Panc1 (cell line): ENCODE results near the gene CBX3. TPM values are rescaled to one million over a fixed set of nuclear protein-coding genes. Genes with fewer than 3 reads are reported as not detected.

Experiments
- ATAC-seq: fragments of 200-7000 bp; cut with Tn5 transposase; 2 replicates; pipeline ENCODE4 v1.9.1; 2020; ENCODE audit warnings: mild to moderate bottlenecking, moderate library complexity
- BruUV-seq: library from RNA; stranded (reverse); fragments of 400-500 nt; replicated peaks from 2 replicates; lab custom pipeline; 2021; lab: Mats Ljungman, UMichigan
- CTCF ChIA-PET: fragments of 300-600 bp; sonication (Branson Sonifier 250); formaldehyde crosslinking; loops from one replicate; lab custom pipeline; 2022; ENCODE audit warnings: antibody characterized with exemption; lab: Charles Lee
- POLR2A ChIA-PET: fragments of 300-600 bp; sonication (Branson Sonifier 250); formaldehyde crosslinking; loops from one replicate; lab custom pipeline; 2022; ENCODE audit warnings: antibody characterized with exemption; lab: Charles Lee
- DNase-seq: peaks from one replicate; pipeline ENCODE4 v3.0.0-alpha.2; 2010; ENCODE audit warnings: low read depth, low spot score
- H3K27ac ChIP-seq: 2 replicates; pipeline ENCODE4 v1.5.1; 2011; ENCODE audit warnings: mild to moderate bottlenecking, low read length, inconsistent platforms
- H3K27me3 ChIP-seq: fragments of 200-500 bp; sonication (Bioruptor generic); 2 replicates; pipeline ENCODE4 v1.6.0; 2014; ENCODE audit warnings: low read length, inconsistent platforms; ENCODE audit not compliant: control insufficient read depth, insufficient read depth
- H3K36me3 ChIP-seq: fragments of 200-500 bp; sonication (Bioruptor generic); 2 replicates; pipeline ENCODE4 v1.5.1; 2014; ENCODE audit warnings: inconsistent platforms, mild to moderate bottlenecking, low read length, moderate library complexity; ENCODE audit not compliant: control insufficient read depth, insufficient read depth
- H3K4me1 ChIP-seq: 2 replicates; pipeline ENCODE4 v1.5.1; 2011; ENCODE audit warnings: inconsistent platforms, mild to moderate bottlenecking, low read length, moderate library complexity; ENCODE audit not compliant: control insufficient read depth, insufficient read depth
- H3K4me3 ChIP-seq, 2 experiments: 2 replicates each; pipeline ENCODE4 v1.5.1; 2011 to 2012; ENCODE audit warnings: low read depth in 2 of 2, low read length in 2 of 2, mild to moderate bottlenecking in 2 of 2, inconsistent platforms in 1 of 2, moderate library complexity in 1 of 2
- H3K9me3 ChIP-seq: fragments of 200-500 bp; sonication (Bioruptor generic); 2 replicates; pipeline ENCODE4 v1.5.1; 2014; ENCODE audit warnings: low read depth, mild to moderate bottlenecking, inconsistent platforms, low read length, moderate library complexity; ENCODE audit not compliant: control insufficient read depth, insufficient read depth
- POLR2AphosphoS5 ChIP-seq: IDR thresholded peaks from 2 replicates; pipeline ENCODE4 v1.6.1; 2012; ENCODE audit warnings: mild to moderate bottlenecking, low read depth, low read length, moderate library complexity
- SIN3A ChIP-seq: IDR thresholded peaks from 2 replicates; pipeline ENCODE4 v1.6.1; 2012; ENCODE audit warnings: low read depth, mild to moderate bottlenecking, low read length, moderate library complexity, borderline replicate concordance; ENCODE audit not compliant: insufficient read depth
- TCF7L2 ChIP-seq: IDR thresholded peaks from 2 replicates; pipeline ENCODE4 v1.6.1; 2011; ENCODE audit warnings: mild to moderate bottlenecking, low read depth, low read length, inconsistent platforms
- in situ Hi-C: cut with HindIII; loops from 2 replicates; pipeline ENCODE4 v1.10.0; 2016; ENCODE audit warnings: low sequenced_read_pairs, low pct_unique_long_range_greater_than_20kb
- intact Hi-C: fragments of 100-400 bp; cut with micrococcal nuclease; formaldehyde crosslinking; loops from one replicate; pipeline ENCODE4 v1.10.0; 2022; ENCODE audit not compliant: unreplicated experiment
- total RNA-seq: library from RNA; stranded (reverse); gene quantifications from one replicate; pipeline ENCODE4 v1.2.1, GENCODE V29; 2021; ENCODE audit not compliant: unreplicated experiment
- TF ChIP-seq, protein P1 (sequence below), 2 experiments: IDR thresholded peaks; 2 replicates each; pipeline ENCODE4 v1.6.1; 2011 to 2012; ENCODE audit warnings: low read depth in 2 of 2, control low read depth in 1 of 2, low read length in 1 of 2, mild to moderate bottlenecking in 1 of 2, moderate library complexity in 1 of 2; ENCODE audit not compliant: insufficient read depth in 1 of 2
- TF ChIP-seq, protein P2 (sequence below): fragments of 450-650 bp; IDR thresholded peaks from 2 replicates; pipeline ENCODE4 v1.5.1; 2017; ENCODE audit warnings: mild to moderate bottlenecking

CBX3 gene
- total RNA-seq, 1 experiment from 2014 or later = 308 TPM

- intact Hi-C loops (no loop called here), in situ Hi-C loops (no loop called here)
- no TSS peak for BruUV-seq
- Histone ChIP-seq H3K4me1 (peaks cover 62% of the 10 kb centered on the region), H3K27ac (peak overlapping the region; percentile 100), H3K4me3 (peak overlapping the region; percentile 97 to 98), H3K36me3 (peaks cover 75% of the 10 kb centered on the region), H3K9me3 (no peaks in the 10 kb centered on the region), H3K27me3 (no peaks in the 10 kb centered on the region)
- DNase-seq = no peak
- POLR2A ChIA-PET = interaction anchor here (0.6 kb wide), 1 partner anchor 89 kb away, joined by 3 read pairs; no protein-coding TSS in a partner anchor
- TF ChIP-seq SIN3A (no peak), TCF7L2 (no peak), POLR2AphosphoS5 (no peak; the same call in 1 of the 2 replicates)
- TF ChIP-seq, protein P1, sequence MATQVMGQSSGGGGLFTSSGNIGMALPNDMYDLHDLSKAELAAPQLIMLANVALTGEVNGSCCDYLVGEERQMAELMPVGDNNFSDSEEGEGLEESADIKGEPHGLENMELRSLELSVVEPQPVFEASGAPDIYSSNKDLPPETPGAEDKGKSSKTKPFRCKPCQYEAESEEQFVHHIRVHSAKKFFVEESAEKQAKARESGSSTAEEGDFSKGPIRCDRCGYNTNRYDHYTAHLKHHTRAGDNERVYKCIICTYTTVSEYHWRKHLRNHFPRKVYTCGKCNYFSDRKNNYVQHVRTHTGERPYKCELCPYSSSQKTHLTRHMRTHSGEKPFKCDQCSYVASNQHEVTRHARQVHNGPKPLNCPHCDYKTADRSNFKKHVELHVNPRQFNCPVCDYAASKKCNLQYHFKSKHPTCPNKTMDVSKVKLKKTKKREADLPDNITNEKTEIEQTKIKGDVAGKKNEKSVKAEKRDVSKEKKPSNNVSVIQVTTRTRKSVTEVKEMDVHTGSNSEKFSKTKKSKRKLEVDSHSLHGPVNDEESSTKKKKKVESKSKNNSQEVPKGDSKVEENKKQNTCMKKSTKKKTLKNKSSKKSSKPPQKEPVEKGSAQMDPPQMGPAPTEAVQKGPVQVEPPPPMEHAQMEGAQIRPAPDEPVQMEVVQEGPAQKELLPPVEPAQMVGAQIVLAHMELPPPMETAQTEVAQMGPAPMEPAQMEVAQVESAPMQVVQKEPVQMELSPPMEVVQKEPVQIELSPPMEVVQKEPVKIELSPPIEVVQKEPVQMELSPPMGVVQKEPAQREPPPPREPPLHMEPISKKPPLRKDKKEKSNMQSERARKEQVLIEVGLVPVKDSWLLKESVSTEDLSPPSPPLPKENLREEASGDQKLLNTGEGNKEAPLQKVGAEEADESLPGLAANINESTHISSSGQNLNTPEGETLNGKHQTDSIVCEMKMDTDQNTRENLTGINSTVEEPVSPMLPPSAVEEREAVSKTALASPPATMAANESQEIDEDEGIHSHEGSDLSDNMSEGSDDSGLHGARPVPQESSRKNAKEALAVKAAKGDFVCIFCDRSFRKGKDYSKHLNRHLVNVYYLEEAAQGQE (IDR thresholded peaks at IDR 0.05; ENCODE audit: insufficient read depth in 1 of 2, low read depth in 2 of 2, low read length in 1 of 2) = no peak
- TF ChIP-seq, protein P2, sequence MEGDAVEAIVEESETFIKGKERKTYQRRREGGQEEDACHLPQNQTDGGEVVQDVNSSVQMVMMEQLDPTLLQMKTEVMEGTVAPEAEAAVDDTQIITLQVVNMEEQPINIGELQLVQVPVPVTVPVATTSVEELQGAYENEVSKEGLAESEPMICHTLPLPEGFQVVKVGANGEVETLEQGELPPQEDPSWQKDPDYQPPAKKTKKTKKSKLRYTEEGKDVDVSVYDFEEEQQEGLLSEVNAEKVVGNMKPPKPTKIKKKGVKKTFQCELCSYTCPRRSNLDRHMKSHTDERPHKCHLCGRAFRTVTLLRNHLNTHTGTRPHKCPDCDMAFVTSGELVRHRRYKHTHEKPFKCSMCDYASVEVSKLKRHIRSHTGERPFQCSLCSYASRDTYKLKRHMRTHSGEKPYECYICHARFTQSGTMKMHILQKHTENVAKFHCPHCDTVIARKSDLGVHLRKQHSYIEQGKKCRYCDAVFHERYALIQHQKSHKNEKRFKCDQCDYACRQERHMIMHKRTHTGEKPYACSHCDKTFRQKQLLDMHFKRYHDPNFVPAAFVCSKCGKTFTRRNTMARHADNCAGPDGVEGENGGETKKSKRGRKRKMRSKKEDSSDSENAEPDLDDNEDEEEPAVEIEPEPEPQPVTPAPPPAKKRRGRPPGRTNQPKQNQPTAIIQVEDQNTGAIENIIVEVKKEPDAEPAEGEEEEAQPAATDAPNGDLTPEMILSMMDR = no peak
- CTCF ChIA-PET = no interaction called here
- no peak for ATAC-seq
Measured at GRCh38 chr7:26195867-26196657, 5.5 kb upstream of the CBX3 start.

DNA sequence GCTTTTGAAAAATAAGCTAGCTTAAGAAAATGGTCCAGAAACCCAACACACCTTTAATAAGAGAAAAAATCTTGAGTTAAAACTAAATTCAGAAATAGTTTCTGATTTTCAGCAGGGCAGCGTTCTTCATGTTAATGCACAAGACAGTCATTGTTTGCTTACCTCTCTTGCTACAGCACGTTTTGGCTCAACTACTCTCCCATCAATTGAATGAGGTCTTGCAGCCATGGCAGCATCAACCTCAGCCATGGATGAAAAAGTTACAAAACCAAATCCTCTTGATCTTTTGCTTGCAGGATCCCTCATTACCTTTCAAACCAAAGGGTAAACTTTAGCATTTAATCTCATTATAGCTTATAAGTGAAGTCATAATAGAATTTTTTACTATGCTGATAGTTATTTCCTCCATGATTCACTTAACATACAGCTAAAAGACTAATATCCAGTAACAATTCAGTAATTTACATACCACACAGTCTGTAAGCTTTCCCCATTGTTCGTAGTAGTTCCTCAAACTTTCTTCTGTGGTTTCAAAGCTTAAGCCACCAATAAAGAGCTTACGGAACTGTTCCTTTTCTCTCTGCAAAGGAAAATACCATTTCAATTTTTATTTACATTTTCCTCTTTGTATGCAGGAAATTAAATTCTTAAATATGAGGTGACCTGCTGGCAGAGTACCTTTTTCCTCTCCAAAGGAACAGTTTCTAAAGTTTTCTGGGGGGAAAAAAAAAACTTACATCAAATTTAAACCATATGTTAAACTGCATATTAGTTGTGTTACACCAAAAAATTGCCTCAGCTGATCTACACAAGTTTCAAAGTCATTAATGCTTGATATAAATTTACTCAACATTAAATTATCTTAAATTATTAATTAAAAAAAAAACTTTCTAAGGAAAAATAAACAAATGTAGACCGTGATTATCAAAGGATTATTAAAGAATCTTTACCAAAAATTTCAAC is 4.1 kb upstream of the CBX3 start:
- peaks cover 48% of the 10 kb centered on the region for H3K4me1 ChIP-seq
- no peak for ATAC-seq
- no peaks in the 10 kb centered on the region for H3K9me3 ChIP-seq
- DNase-seq = no peak
- peak overlapping the region; percentile 100 for H3K27ac ChIP-seq
- POLR2A ChIA-PET = interaction anchor here (0.6 to 1.1 kb wide), 3 partner anchors 10 to 1218 kb away, joined by 3 to 4 read pairs (median 3); no protein-coding TSS in a partner anchor
- in situ Hi-C loops (no loop called here), intact Hi-C loops (no loop called here)
- peak overlapping the region; percentile 97 to 98 for H3K4me3 ChIP-seq
- peaks cover 61% of the 10 kb centered on the region for H3K36me3 ChIP-seq
- TSS peak; percentile 56 for BruUV-seq
- CTCF ChIA-PET = interaction anchor here (0.7 to 1.3 kb wide), 2 partner anchors 10 to 23 kb away, joined by 3 to 4 read pairs; no protein-coding TSS in a partner anchor
- peak; percentile 55; the same call in 1 of the 2 replicates for TF ChIP-seq POLR2AphosphoS5
- TF ChIP-seq, protein P1 (IDR thresholded peaks at IDR 0.05; ENCODE audit: insufficient read depth in 1 of 2, low read depth in 2 of 2, low read length in 1 of 2) = no peak
- TF ChIP-seq, protein P2 = no peak
- TF ChIP-seq SIN3A = 0 out of 2 replicates have a peak, but pooled peaks have one; percentile 30
- no peaks in the 10 kb centered on the region for H3K27me3 ChIP-seq
